ENCODE data around the gene KCMF1. TPM values are rescaled to one million over a fixed set of nuclear protein-coding genes. Genes with fewer than 3 reads are reported as not detected.
A peak's percentile ranks its signal among the peaks of the same experiment; 100 is the strongest.

KCMF1 gene
- total and polyA plus RNA-seq, 4 donors = 48.5 to 60.2 (median 53.1) TPM

DNA sequence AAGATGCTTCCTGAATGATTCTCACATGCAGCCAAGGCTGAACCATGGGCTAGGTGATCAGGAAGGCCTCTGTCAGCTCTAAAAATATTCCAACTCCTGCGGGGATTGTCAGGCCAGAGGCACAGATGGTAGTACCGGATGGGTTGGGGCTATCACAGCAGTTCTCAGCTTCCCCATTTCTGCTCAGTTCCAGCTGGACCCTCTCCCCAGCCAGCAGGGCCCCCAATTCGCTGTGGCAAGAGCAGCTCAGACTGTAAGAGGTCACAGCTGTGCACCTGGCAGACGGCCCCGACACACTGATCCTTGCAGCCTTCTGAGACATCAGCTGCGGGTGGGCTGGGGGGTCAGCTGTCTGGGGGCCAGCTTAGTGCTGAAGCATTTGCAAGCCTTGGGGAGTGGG is 118.6 kb downstream of the KCMF1 start:
- no peak overlapping the region for H3K27ac ChIP-seq (ENCODE audit: low read depth, low read length)
- DNase-seq (ENCODE audit: low read depth in 4 of 6, low spot score in 6 of 6) = peak in 2 of 6 donors; percentile 60 to 84
- WGBS (ENCODE audit: insufficient coverage) = 23% methylated on average over 6 of the region's 6 CpGs
- H3K36me3 ChIP-seq (ENCODE audit: control insufficient read depth, insufficient read depth, low read length) = no peaks in the 10 kb centered on the region
- peaks cover 5% of the 10 kb centered on the region for H3K4me1 ChIP-seq (ENCODE audit: control insufficient read depth, insufficient read depth, low read length)
- no peaks in the 10 kb centered on the region for H3K9me3 ChIP-seq (ENCODE audit: control insufficient read depth, insufficient read depth, low read length)
- no peaks in the 10 kb centered on the region for H3K27me3 ChIP-seq (ENCODE audit: control insufficient read depth, insufficient read depth, low read length)
- no peak overlapping the region for H3K4me3 ChIP-seq (ENCODE audit: low read depth, low read length)

DNA sequence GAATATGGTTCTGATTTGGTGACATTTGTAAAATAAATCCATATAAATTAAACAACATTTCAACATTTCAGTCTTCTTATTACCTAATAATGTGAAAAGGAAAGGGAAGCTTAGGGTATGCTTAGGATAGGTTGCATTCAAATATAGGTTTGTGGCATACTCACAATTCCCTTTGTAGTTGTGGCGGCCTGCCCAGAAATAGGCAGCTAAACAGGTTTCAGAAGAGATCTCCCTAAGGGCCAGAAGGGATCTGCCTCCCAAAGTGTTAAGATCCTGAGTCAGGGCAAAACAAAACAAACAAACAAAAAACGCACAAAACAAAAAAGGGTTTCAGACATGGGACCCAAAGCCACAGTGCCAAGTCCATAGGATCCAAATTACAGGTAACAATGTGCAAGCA is 120.9 kb downstream of the KCMF1 start:
- Histone ChIP-seq H3K27ac (ENCODE audit: low read depth, low read length) (no peak overlapping the region), H3K4me1 (ENCODE audit: control insufficient read depth, insufficient read depth, low read length) (peaks cover 5% of the 10 kb centered on the region), H3K9me3 (ENCODE audit: control insufficient read depth, insufficient read depth, low read length) (no peaks in the 10 kb centered on the region), H3K36me3 (ENCODE audit: control insufficient read depth, insufficient read depth, low read length) (no peaks in the 10 kb centered on the region), H3K27me3 (ENCODE audit: control insufficient read depth, insufficient read depth, low read length) (no peaks in the 10 kb centered on the region), H3K4me3 (ENCODE audit: low read depth, low read length) (no peak overlapping the region)
- 92% methylated on average over 2 of the region's 2 CpGs for WGBS (ENCODE audit: insufficient coverage)
- no peak for DNase-seq (ENCODE audit: low read depth in 4 of 6, low spot score in 6 of 6)

DNA sequence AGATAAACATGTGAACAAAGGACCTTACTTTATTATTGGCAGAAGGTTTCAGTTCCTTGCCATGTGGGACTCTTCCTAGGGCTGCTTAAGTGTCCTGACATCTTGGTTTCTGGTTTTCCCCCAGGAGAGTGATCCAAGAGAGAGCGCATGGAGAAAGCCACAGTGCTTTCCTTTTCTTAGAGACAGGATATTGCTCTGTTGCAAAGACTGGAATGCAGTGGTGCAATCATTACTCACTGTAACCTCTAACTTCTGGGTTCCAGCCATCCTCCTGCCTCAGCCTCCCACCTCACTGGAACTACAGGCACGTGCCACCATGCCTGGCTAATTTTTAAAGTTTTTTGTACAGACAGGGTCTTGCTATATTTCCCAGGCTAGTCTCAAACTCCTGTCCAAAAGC is 124.1 kb downstream of the KCMF1 start:
- H3K27me3 ChIP-seq (ENCODE audit: control insufficient read depth, insufficient read depth, low read length) = no peaks in the 10 kb centered on the region
- H3K36me3 ChIP-seq (ENCODE audit: control insufficient read depth, insufficient read depth, low read length) = no peaks in the 10 kb centered on the region
- H3K4me1 ChIP-seq (ENCODE audit: control insufficient read depth, insufficient read depth, low read length) = no peaks in the 10 kb centered on the region
- no peak for DNase-seq (ENCODE audit: low read depth in 4 of 6, low spot score in 6 of 6)
- 100% methylated on average over 1 of the region's 2 CpGs for WGBS (ENCODE audit: insufficient coverage)
- H3K9me3 ChIP-seq (ENCODE audit: control insufficient read depth, insufficient read depth, low read length) = no peaks in the 10 kb centered on the region
- no peak overlapping the region for H3K27ac ChIP-seq (ENCODE audit: low read depth, low read length)
- H3K4me3 ChIP-seq (ENCODE audit: low read depth, low read length) = no peak overlapping the region

DNA sequence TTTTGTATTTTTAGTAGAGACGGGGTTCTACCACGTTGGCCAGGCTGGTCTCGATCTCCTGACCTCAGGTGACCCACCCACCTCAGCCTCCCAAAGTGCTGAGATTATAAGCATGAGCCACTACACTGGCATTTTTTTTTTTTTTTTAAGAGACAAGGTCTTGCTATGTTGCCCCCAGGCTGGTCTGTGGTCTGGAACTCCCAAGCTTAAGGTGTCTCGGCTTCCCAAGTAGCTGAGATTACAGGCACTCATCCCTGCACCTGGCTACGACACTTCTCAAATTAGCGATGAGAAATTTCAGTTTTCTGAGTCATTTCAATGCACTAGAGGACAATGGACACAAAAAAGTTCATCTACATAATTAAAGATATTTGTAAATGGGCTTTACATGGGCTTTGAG is 125.7 kb downstream of the KCMF1 start:
- no peaks in the 10 kb centered on the region for H3K36me3 ChIP-seq (ENCODE audit: control insufficient read depth, insufficient read depth, low read length)
- H3K27ac ChIP-seq (ENCODE audit: low read depth, low read length) = no peak overlapping the region
- H3K9me3 ChIP-seq (ENCODE audit: control insufficient read depth, insufficient read depth, low read length) = no peaks in the 10 kb centered on the region
- no peak overlapping the region for H3K4me3 ChIP-seq (ENCODE audit: low read depth, low read length)
- H3K27me3 ChIP-seq (ENCODE audit: control insufficient read depth, insufficient read depth, low read length) = no peaks in the 10 kb centered on the region
- 92% methylated on average over 4 of the region's 6 CpGs for WGBS (ENCODE audit: insufficient coverage)
- H3K4me1 ChIP-seq (ENCODE audit: control insufficient read depth, insufficient read depth, low read length) = no peaks in the 10 kb centered on the region
- no peak for DNase-seq (ENCODE audit: low read depth in 4 of 6, low spot score in 6 of 6)

DNA sequence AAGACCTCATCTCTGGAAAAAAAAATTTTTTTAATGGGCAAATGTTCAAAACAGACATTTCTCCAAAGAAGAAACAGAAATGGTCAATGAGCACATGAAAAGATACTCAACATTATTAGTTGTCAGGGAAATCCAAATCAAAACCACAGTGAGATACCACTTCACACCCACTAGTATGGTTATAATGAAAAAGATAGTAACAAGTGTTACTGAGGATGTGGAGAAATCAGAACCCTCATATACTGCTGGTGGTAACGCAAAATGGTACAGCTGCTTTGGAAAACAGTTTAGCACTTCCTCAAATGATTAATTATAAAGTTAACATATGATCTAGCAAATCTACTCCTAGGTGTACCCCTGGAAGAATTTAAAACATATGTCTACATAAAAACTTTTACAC is 133.3 kb downstream of the KCMF1 start:
- DNase-seq (ENCODE audit: low read depth in 4 of 6, low spot score in 6 of 6) = no peak
- WGBS (ENCODE audit: insufficient coverage) = no CpG with 5 or more reads among the region's 1 CpG
- H3K27me3 ChIP-seq (ENCODE audit: control insufficient read depth, insufficient read depth, low read length) = no peaks in the 10 kb centered on the region
- no peaks in the 10 kb centered on the region for H3K9me3 ChIP-seq (ENCODE audit: control insufficient read depth, insufficient read depth, low read length)
- no peaks in the 10 kb centered on the region for H3K4me1 ChIP-seq (ENCODE audit: control insufficient read depth, insufficient read depth, low read length)
- no peak overlapping the region for H3K4me3 ChIP-seq (ENCODE audit: low read depth, low read length)
- no peaks in the 10 kb centered on the region for H3K36me3 ChIP-seq (ENCODE audit: control insufficient read depth, insufficient read depth, low read length)
- no peak overlapping the region for H3K27ac ChIP-seq (ENCODE audit: low read depth, low read length)

DNA sequence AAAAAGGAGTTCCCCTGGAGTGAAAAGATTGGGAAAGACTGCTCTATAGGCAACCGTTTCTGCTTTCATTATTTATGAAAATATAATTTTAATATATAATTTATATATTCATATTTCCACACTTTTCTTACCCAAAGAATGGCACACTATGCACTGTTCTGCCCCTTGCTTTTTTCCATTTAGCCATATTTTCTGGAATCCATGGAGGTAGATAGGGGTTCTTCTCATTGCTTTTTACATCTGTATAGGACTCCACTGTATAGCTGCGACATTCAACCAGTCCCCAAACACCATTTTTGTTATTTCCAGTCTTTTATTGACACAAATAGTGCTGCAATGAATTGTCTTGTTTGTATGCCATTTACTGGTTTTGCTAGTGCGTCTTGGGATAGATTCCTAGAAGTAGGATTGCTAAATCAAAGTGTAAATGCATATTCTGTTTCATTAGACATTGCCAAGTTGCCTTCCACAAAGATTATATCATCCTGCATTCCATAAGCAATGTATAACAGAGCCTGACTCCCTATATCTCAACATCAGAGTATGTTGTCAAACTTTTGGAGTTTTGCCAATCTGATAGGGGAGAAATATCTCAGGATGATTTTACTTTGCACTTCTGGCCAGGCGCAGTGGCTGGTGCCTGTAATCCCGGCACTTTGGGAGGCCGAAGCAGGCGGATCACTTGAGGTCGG is 135.7 kb downstream of the KCMF1 start:
- Histone ChIP-seq H3K36me3 (ENCODE audit: control insufficient read depth, insufficient read depth, low read length) (no peaks in the 10 kb centered on the region), H3K4me3 (ENCODE audit: low read depth, low read length) (no peak overlapping the region), H3K9me3 (ENCODE audit: control insufficient read depth, insufficient read depth, low read length) (no peaks in the 10 kb centered on the region), H3K4me1 (ENCODE audit: control insufficient read depth, insufficient read depth, low read length) (no peaks in the 10 kb centered on the region), H3K27ac (ENCODE audit: low read depth, low read length) (no peak overlapping the region), H3K27me3 (ENCODE audit: control insufficient read depth, insufficient read depth, low read length) (no peaks in the 10 kb centered on the region)
- no CpG with 5 or more reads among the region's 8 CpGs for WGBS (ENCODE audit: insufficient coverage)
- DNase-seq (ENCODE audit: low read depth in 4 of 6, low spot score in 6 of 6) = peak in 1 of 6 donors; percentile 37

Small RNA genes within 50 kb of the gene (small RNA-seq; reads per million reads assigned to genes)
- gene AC078974.1 (ENCODE audit: low replicate concordance) = not detected

Other genes with a start within 250 kb of the KCMF1 start
- gene TRABD2A, start 90.1 kb upstream of the KCMF1 start, total RNA-seq = 1 to 10 TPM in 1 of 2 donors, under 1 TPM in 1; 0.69 to 2.9 TPM
- 1 to 10 TPM in 1 of 2 donors, under 1 TPM in 1; 0.65 to 1.6 TPM for gene TRABD2A, start 90.1 kb upstream of the KCMF1 start, polyA plus RNA-seq (ENCODE audit: insufficient read length in 2 of 2)
- 1,000 to 10,000 TPM; 2,245 to 4,399 TPM for gene TMSB10, start 65.5 kb upstream of the KCMF1 start, total RNA-seq
- 1,000 to 10,000 TPM; 2,566 to 2,818 TPM for gene TMSB10, start 65.5 kb upstream of the KCMF1 start, polyA plus RNA-seq (ENCODE audit: insufficient read length in 2 of 2)
- 1 to 10 TPM; 3.4 to 6.5 TPM for gene TCF7L1, start 162.2 kb downstream of the KCMF1 start, total RNA-seq
- gene TCF7L1, start 162.2 kb downstream of the KCMF1 start, polyA plus RNA-seq (ENCODE audit: insufficient read length in 2 of 2) = 10 to 100 TPM; 33.3 to 41.9 TPM